ENCODE data around the gene ELAVL4. TPM values are rescaled to one million over a fixed set of nuclear protein-coding genes. Genes with fewer than 3 reads are reported as not detected.

The ELAVL4 gene
- total and polyA plus RNA-seq, 9 of the 15 experiments (the other 6 are each of a cell fraction or from before 2014, with no cell fraction given), result not detected

- TF ChIP-seq SIN3A (IDR thresholded peaks at IDR 0.05; ENCODE audit: borderline replicate concordance in 2 of 2, control insufficient read depth in 1 of 2, low read depth in 2 of 2, low read length in 2 of 2) (no peak), ELF4 (CRISPR knock-in tag; IDR thresholded peaks at IDR 0.05) (no peak)
Measured at GRCh38 chr1:50155541-50155940, 46.8 kb downstream of the ELAVL4 start (continued).

GRCh38 chr1:50156241-50157010, 47.7 kb downstream of the ELAVL4 start:
- POLR2A ChIA-PET, result interaction anchor here (0.7 kb wide), 1 partner anchor 496 kb away, joined by 3 read pairs; no protein-coding TSS in a partner anchor
- DNase-seq (ENCODE audit: extremely low read depth in 1 of 4, low spot score in 3 of 4) (no peak), ATAC-seq (no peak), FAIRE-seq (no peak)
- no peak overlapping the region for H2AFZ ChIP-seq (ENCODE audit: low read depth, low read length)
- H3K79me2 ChIP-seq (ENCODE audit: control insufficient read depth, insufficient read depth, low read length), result no peaks in the 10 kb centered on the region
- no peaks in the 10 kb centered on the region for H3K4me1 ChIP-seq (replicated peaks in 1 of 2; ENCODE audit: control insufficient read depth in 2 of 2, insufficient read depth in 2 of 2, low read length in 2 of 2)
- CTCF ChIA-PET (ENCODE audit: low intra/inter-chr PET ratio), result no interaction called here
- H3K4me3 ChIP-seq, result no peak overlapping the region
- BruUV-seq (replicated peaks), result no TSS peak
- H3K4me2 ChIP-seq (ENCODE audit: insufficient read depth, low read length), result no peak overlapping the region
- no peak overlapping the region for H3K9ac ChIP-seq (ENCODE audit: insufficient read depth in 1 of 2, low read depth in 2 of 2, low read length in 2 of 2)
- no peaks in the 10 kb centered on the region for H3K36me3 ChIP-seq (ENCODE audit: control insufficient read depth, insufficient read depth, low read length)
- H4K20me1 ChIP-seq (replicated peaks; ENCODE audit: control insufficient read depth, insufficient read depth, low read length), result no peaks in the 10 kb centered on the region
- WGBS (ENCODE audit: insufficient coverage, low coverage, missing lambda C conversion rate), result 0% methylated on average over 7 of the region's 7 CpGs
- H3K27ac ChIP-seq (ENCODE audit: extremely low read depth, low read depth, low read length), result no peak overlapping the region
- intact Hi-C loops (cut with micrococcal nuclease), result no loop called here
- H3K9me3 ChIP-seq (replicated peaks; ENCODE audit: control insufficient read depth, insufficient read depth, low read depth, low read length), result no peaks in the 10 kb centered on the region
- in situ Hi-C loops (cut with MboI), result no loop called here
- H3K9me1 ChIP-seq (ENCODE audit: control insufficient read depth, insufficient read depth, low read length), result no peaks in the 10 kb centered on the region
- no peaks in the 10 kb centered on the region for H3K27me3 ChIP-seq (ENCODE audit: control insufficient read depth in 2 of 2, insufficient read depth in 2 of 2, low read length in 2 of 2)
- TF ChIP-seq NR2C1 (IDR thresholded peaks at IDR 0.05), result no peak
- TF ChIP-seq NR2C1 (tag; IDR thresholded peaks at IDR 0.05), result no peak
- TF ChIP-seq NCOA2 (IDR thresholded peaks at IDR 0.05; ENCODE audit: partially characterized antibody in 2 of 2), result no peak
- TF ChIP-seq ZNF124 (CRISPR knock-in tag; IDR thresholded peaks at IDR 0.05), result no peak
- TF ChIP-seq CBX3 (IDR thresholded peaks at IDR 0.05; ENCODE audit: borderline replicate concordance in 1 of 2, low read length in 2 of 2), result no peak
- no peak for TF ChIP-seq SPI1 (IDR thresholded peaks at IDR 0.05; ENCODE audit: borderline replicate concordance, low read depth, low read length)
- no peak for TF ChIP-seq FOXM1 (IDR thresholded peaks at IDR 0.05; ENCODE audit: low read depth)
- TF ChIP-seq FOXM1 (CRISPR knock-in tag; IDR thresholded peaks at IDR 0.05; ENCODE audit: low read depth), result no peak
- TF ChIP-seq ZNF707 (CRISPR knock-in tag; conservative IDR thresholded peaks at IDR 0.05), result no peak
- no peak for TF ChIP-seq RREB1 (CRISPR knock-in tag; IDR thresholded peaks at IDR 0.05)
- TF ChIP-seq WHSC1 (IDR thresholded peaks at IDR 0.05; ENCODE audit: low read length), result no peak
